ENCODE results near the gene CD248. TPM values are rescaled to one million over a fixed set of nuclear protein-coding genes. Genes with fewer than 3 reads are reported as not detected.

Gene CD248
- polyA plus RNA-seq, 1 experiment: 180 TPM

DNA sequence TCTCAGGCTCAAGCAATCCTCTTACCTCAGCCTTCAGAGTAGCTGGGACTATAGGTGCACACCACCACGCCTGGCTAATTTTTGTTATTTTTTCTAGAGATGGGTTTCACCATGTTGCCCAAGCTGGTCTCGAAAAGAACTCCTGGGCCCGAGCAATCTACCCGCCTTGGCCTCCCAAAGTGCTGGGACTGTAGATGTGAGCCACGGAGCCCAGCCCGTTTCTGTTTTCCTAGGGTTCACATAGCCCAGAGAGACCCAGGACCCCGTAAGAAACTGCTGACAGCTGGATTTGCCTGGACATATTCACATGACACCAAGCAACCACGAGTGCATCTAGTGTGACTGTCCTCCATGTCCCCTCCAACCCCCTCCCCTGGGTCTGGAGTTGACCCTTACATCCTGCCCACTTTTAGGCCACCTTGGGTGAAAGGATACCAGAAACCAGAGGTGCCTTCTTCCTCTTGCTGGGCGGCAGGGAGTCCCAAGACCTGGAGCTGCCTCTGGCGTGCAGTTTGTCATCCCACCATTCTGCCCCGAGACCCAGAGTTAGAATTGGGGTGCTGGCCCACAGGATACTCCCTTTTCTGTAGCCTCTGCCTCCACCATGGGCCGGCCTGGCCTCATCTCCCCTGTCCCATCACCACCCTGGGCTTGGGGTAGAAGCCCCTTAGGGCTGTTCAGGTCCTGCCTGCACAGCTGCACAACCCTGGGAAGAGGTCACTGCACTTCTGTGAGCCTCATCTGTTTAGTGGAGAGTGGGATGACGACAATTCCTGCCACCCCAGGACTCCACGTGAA, 23.0 kb upstream of the CD248 start:
- POLR2A ChIA-PET: no interaction called here
- Histone ChIP-seq H3K36me3 (ENCODE audit: control insufficient read depth, insufficient read depth, low read length) (peaks cover 25% of the 10 kb centered on the region), H3K4me3 (ENCODE audit: low read depth, low read length) (no peak overlapping the region), H3K27me3 (ENCODE audit: control insufficient read depth, insufficient read depth, low read length) (no peaks in the 10 kb centered on the region)
- TF ChIP-seq CTCF (IDR thresholded peaks at IDR 0.05; ENCODE audit: insufficient read depth, low read depth, low read length): no peak
- no peak for DNase-seq (ENCODE audit: low read depth)
- CTCF ChIA-PET: interaction anchor here (0.9 to 9.2 kb wide), 3 partner anchors 28 to 49 kb away, joined by 3 to 81 read pairs (median 3); no protein-coding TSS in a partner anchor

GRCh38 chr11:66339162-66339675, 22.4 kb upstream of the CD248 start:
- H3K4me3 ChIP-seq (ENCODE audit: low read depth, low read length): no peak overlapping the region
- H3K36me3 ChIP-seq (ENCODE audit: control insufficient read depth, insufficient read depth, low read length): peaks cover 26% of the 10 kb centered on the region
- CTCF ChIA-PET: interaction anchor here (1.1 to 9.2 kb wide), 3 partner anchors 28 to 54 kb away, joined by 3 to 81 read pairs (median 6); no protein-coding TSS in a partner anchor
- POLR2A ChIA-PET: no interaction called here
- no peak for DNase-seq (ENCODE audit: low read depth)
- TF ChIP-seq CTCF (IDR thresholded peaks at IDR 0.05; ENCODE audit: insufficient read depth, low read depth, low read length): no peak
- H3K27me3 ChIP-seq (ENCODE audit: control insufficient read depth, insufficient read depth, low read length): no peaks in the 10 kb centered on the region

- CTCF ChIA-PET: interaction anchor here (0.9 to 9.2 kb wide), 7 partner anchors 12 to 71 kb away, joined by 3 to 81 read pairs (median 3); partner anchors contain the start of gene YIF1A
- Histone ChIP-seq H3K27me3 (ENCODE audit: control insufficient read depth, insufficient read depth, low read length) (no peaks in the 10 kb centered on the region), H3K4me3 (ENCODE audit: low read depth, low read length) (no peak overlapping the region), H3K36me3 (ENCODE audit: control insufficient read depth, insufficient read depth, low read length) (peaks cover 30% of the 10 kb centered on the region)
- DNase-seq (ENCODE audit: low read depth): no peak
- POLR2A ChIA-PET: no interaction called here
- no peak for TF ChIP-seq CTCF (IDR thresholded peaks at IDR 0.05; ENCODE audit: insufficient read depth, low read depth, low read length)
Observed at GRCh38 chr11:66338276-66339161, 21.7 kb upstream of the CD248 start.

GRCh38 chr11:66337103-66337899, 20.5 kb upstream of the CD248 start:
- CTCF ChIA-PET: interaction anchor here (0.9 to 9.2 kb wide), 8 partner anchors 10 to 72 kb away, joined by 3 to 201 read pairs (median 4); partner anchors contain the start of gene YIF1A
- H3K4me3 ChIP-seq (ENCODE audit: low read depth, low read length): no peak overlapping the region
- H3K27me3 ChIP-seq (ENCODE audit: control insufficient read depth, insufficient read depth, low read length): no peaks in the 10 kb centered on the region
- no peak for TF ChIP-seq CTCF (IDR thresholded peaks at IDR 0.05; ENCODE audit: insufficient read depth, low read depth, low read length)
- no peak for DNase-seq (ENCODE audit: low read depth)
- POLR2A ChIA-PET: interaction anchor here (0.5 kb wide), 1 partner anchor 20 kb away, joined by 9 read pairs; the partner anchor contains the start of gene CD248
- H3K36me3 ChIP-seq (ENCODE audit: control insufficient read depth, insufficient read depth, low read length): peaks cover 40% of the 10 kb centered on the region
